ENCODE results near the gene RGL2.
"Not testable (repeated sequence)": the region's sequence is repeated elsewhere in the genome, so short reads cannot be mapped to it uniquely, and the experiment has no call there.

The RGL2 gene

GRCh38 chr6:33264015-33264414 lies 34.7 kb downstream of the RGL2 start:
- no peak for DNase-seq (ENCODE audit: low read depth, low spot score)
- in situ Hi-C loops (cut with HindIII; ENCODE audit: low sequenced_read_pairs): no loop called here
- TF ChIP-seq CTCF (IDR thresholded peaks at IDR 0.05; ENCODE audit: low read depth, low read length): no peak
- no peak overlapping the region for H3K4me3 ChIP-seq (ENCODE audit: low read depth, low read length)

GRCh38 chr6:33262490-33262889 lies 36.3 kb downstream of the RGL2 start:
- H3K4me3 ChIP-seq (ENCODE audit: low read depth, low read length); in situ Hi-C loops (cut with HindIII; ENCODE audit: low sequenced_read_pairs); DNase-seq (ENCODE audit: low read depth, low spot score): not testable (repeated sequence)

DNA sequence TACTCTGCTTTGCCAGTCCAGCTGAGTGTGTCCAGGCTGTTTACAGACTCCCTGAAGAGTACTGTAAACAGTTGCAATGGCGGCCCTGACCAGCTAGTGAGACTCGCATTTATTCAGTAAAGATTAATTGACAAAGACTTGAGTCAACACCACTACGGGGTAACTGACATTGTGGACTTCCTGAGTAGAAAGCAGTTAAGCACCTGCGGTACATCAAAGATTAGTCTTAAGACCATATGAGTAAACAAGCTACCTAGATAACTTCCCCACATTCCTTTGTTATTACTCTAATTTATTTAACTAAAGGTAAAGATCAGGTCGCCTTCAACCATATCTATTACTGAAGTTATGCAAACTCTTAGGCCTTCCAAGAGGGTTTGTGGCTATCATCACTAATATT lies 39.7 kb downstream of the RGL2 start:
- no peak overlapping the region for H3K4me3 ChIP-seq (ENCODE audit: low read depth, low read length)
- DNase-seq (ENCODE audit: low read depth, low spot score): no peak
- TF ChIP-seq CTCF (IDR thresholded peaks at IDR 0.05; ENCODE audit: low read depth, low read length): no peak
- in situ Hi-C loops (cut with HindIII; ENCODE audit: low sequenced_read_pairs): no loop called here

DNA sequence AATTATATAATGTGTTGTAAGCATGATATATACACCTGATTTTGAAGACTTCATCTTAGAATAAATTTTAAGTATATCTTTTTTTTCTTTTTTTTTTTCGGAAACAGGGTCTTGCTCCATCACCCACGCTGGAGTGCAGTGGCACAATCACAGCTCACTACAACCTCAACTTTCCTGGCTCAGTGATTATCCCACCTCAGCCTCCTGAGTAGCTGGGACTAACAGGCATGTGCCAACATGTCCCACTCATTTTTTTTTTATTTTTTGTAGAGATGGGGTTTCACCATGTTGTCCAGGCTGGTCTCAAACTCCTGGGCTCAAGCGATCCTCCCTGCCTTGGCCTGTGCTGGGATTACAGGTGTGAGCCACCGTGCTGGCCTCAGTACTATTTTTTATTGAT lies 44.2 kb downstream of the RGL2 start:
- no peak overlapping the region for H3K4me3 ChIP-seq (ENCODE audit: low read depth, low read length)
- in situ Hi-C loops (cut with HindIII; ENCODE audit: low sequenced_read_pairs): no loop called here
- DNase-seq (ENCODE audit: low read depth, low spot score): no peak
- no peak for TF ChIP-seq CTCF (IDR thresholded peaks at IDR 0.05; ENCODE audit: low read depth, low read length)

GRCh38 chr6:33252759-33253158 lies 46.0 kb downstream of the RGL2 start:
- no peak for DNase-seq (ENCODE audit: low read depth, low spot score)
- no peak for TF ChIP-seq CTCF (IDR thresholded peaks at IDR 0.05; ENCODE audit: low read depth, low read length)
- in situ Hi-C loops (cut with HindIII; ENCODE audit: low sequenced_read_pairs): no loop called here
- H3K4me3 ChIP-seq (ENCODE audit: low read depth, low read length): no peak overlapping the region

DNA sequence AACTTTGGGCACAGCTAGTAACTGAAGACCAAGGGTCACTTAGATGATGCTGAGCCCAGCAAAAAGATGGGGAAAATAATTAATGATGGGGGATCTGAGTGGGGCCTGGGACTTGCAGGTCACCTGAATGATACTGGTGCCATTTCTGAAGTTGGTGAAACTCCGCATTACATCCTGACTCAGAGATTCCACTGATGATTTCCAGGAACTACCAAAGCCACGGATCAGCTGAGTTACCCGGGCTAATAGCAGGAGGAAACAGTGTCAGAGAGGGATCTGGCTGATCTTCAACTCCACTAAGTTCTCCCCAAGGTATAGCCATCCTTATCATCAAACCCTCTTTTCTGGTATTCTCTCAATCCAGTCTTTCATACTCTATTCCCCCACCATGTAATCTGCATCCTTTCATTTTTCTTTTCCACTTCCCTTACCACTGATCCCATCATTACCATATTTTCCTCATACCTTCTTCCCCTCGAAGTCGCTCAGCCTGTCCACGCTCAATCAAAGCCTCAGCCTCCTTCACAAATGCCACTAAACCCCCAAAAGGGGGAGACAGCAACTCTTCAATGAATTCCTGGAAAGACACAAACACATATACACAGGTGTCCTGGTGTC lies 47.2 kb downstream of the RGL2 start:
- no peak for DNase-seq (ENCODE audit: low read depth, low spot score)
- in situ Hi-C loops (cut with HindIII; ENCODE audit: low sequenced_read_pairs): no loop called here
- TF ChIP-seq CTCF (IDR thresholded peaks at IDR 0.05; ENCODE audit: low read depth, low read length): no peak
- H3K4me3 ChIP-seq (ENCODE audit: low read depth, low read length): no peak overlapping the region

DNA sequence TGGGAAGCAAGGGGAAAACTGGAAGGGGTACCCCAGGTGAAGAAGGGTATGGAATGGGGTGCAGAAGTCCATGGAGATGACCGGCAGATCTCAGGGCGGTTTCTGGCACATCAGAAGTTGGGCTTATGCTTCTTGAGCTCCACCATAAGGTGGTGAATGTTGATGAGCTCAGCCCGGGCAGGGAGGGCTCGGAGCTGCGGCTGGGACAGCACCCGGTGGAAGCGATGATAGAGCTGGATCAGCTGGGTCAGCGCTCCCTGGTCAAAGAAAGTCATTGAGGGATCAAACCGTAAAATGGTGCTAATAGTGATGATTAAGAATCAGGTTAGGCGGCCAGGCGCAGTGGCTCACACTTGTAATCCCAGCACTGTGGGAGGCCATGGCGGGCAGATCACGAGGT lies 48.0 kb downstream of the RGL2 start:
- in situ Hi-C loops (cut with HindIII; ENCODE audit: low sequenced_read_pairs): no loop called here
- H3K4me3 ChIP-seq (ENCODE audit: low read depth, low read length): no peak overlapping the region
- no peak for TF ChIP-seq CTCF (IDR thresholded peaks at IDR 0.05; ENCODE audit: low read depth, low read length)
- DNase-seq (ENCODE audit: low read depth, low spot score): no peak
